OCI-LY3 (cell line): ENCODE measurements around the gene FN3K.

Experiments used
- EZH2phosphoT487 ChIP-seq: fragments of 200-600 bp; shearing (Covaris generic); IDR thresholded peaks from 2 replicates; pipeline ENCODE4 v1.6.1; 2018; ENCODE audit warnings: antibody characterized with exemption, mixed run types, low read depth
- TF ChIP-seq, protein P1 (sequence below): fragments of 200-600, 300-600 bp; sonication (generic); IDR thresholded peaks from 2 replicates; pipeline ENCODE4 v1.5.1; 2014; ENCODE audit warnings: antibody characterized with exemption, low read length, low read depth

- TF ChIP-seq, protein P1, sequence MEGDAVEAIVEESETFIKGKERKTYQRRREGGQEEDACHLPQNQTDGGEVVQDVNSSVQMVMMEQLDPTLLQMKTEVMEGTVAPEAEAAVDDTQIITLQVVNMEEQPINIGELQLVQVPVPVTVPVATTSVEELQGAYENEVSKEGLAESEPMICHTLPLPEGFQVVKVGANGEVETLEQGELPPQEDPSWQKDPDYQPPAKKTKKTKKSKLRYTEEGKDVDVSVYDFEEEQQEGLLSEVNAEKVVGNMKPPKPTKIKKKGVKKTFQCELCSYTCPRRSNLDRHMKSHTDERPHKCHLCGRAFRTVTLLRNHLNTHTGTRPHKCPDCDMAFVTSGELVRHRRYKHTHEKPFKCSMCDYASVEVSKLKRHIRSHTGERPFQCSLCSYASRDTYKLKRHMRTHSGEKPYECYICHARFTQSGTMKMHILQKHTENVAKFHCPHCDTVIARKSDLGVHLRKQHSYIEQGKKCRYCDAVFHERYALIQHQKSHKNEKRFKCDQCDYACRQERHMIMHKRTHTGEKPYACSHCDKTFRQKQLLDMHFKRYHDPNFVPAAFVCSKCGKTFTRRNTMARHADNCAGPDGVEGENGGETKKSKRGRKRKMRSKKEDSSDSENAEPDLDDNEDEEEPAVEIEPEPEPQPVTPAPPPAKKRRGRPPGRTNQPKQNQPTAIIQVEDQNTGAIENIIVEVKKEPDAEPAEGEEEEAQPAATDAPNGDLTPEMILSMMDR, result no peak
- no peak for TF ChIP-seq EZH2phosphoT487
Measured at GRCh38 chr17:82696259-82696658, 39.2 kb upstream of the FN3K start.
